ENCODE measurements around the gene ADRM1. TPM values are rescaled to one million over a fixed set of nuclear protein-coding genes. Genes with fewer than 3 reads are reported as not detected.

ADRM1 gene
- total and polyA plus RNA-seq, 3 experiments from 2014 or later = 101 to 166 (median 159) TPM

- no peak overlapping the region for H3K27ac ChIP-seq (ENCODE audit: low read depth, low read length)
- Mint-ChIP-seq H3K4me3 (peak overlapping the region in 1 of 7 donors; percentile 40), H3K9me3 (no peaks in the 10 kb centered on the region), H3K27me3 (no peaks in the 10 kb centered on the region), H3K4me1 (peaks cover 18 to 26% (median 24%) of the 10 kb centered on the region in 3 donors), H3K27ac (no peak overlapping the region), H3K36me3 (peaks cover 0 to 55% (median 2%) of the 10 kb centered on the region in 3 donors)
- CTCF ChIA-PET = no interaction called here
- no peak overlapping the region for H3K4me3 ChIP-seq (ENCODE audit: low read length)
- POLR2A ChIA-PET = no interaction called here
- no peak for DNase-seq
- H3K9me3 ChIP-seq (ENCODE audit: low read length) = no peaks in the 10 kb centered on the region
- H3K4me1 ChIP-seq (ENCODE audit: insufficient read depth, low read length) = peaks cover 26% of the 10 kb centered on the region
- no peaks in the 10 kb centered on the region for H3K27me3 ChIP-seq (ENCODE audit: insufficient read depth, low read length, poor library complexity, severe bottlenecking)
- H3K36me3 ChIP-seq (ENCODE audit: insufficient read depth, low read length) = peaks cover 11% of the 10 kb centered on the region
These were observed 4.7 kb downstream of the ADRM1 start for GRCh38 chr20:62307226-62308101.

GRCh38 chr20:62308102-62308822, 5.5 kb downstream of the ADRM1 start:
- H3K4me1 ChIP-seq (ENCODE audit: insufficient read depth, low read length) = peaks cover 26% of the 10 kb centered on the region
- Mint-ChIP-seq H3K27ac (no peak overlapping the region), H3K4me1 (peaks cover 18 to 26% (median 24%) of the 10 kb centered on the region in 3 donors), H3K4me3 (no peak overlapping the region), H3K36me3 (peaks cover 0 to 55% (median 2%) of the 10 kb centered on the region in 3 donors), H3K27me3 (no peaks in the 10 kb centered on the region), H3K9me3 (no peaks in the 10 kb centered on the region)
- H3K36me3 ChIP-seq (ENCODE audit: insufficient read depth, low read length) = peaks cover 11% of the 10 kb centered on the region
- H3K4me3 ChIP-seq (ENCODE audit: low read length) = no peak overlapping the region
- POLR2A ChIA-PET = no interaction called here
- H3K9me3 ChIP-seq (ENCODE audit: low read length) = no peaks in the 10 kb centered on the region
- CTCF ChIA-PET = no interaction called here
- DNase-seq = no peak
- no peak overlapping the region for H3K27ac ChIP-seq (ENCODE audit: low read depth, low read length)
- no peaks in the 10 kb centered on the region for H3K27me3 ChIP-seq (ENCODE audit: insufficient read depth, low read length, poor library complexity, severe bottlenecking)

GRCh38 chr20:62309198-62309944, 6.6 kb downstream of the ADRM1 start:
- DNase-seq = no peak
- Histone ChIP-seq H3K4me3 (ENCODE audit: low read length) (no peak overlapping the region), H3K27me3 (ENCODE audit: insufficient read depth, low read length, poor library complexity, severe bottlenecking) (no peaks in the 10 kb centered on the region), H3K36me3 (ENCODE audit: insufficient read depth, low read length) (peaks cover 11% of the 10 kb centered on the region), H3K9me3 (ENCODE audit: low read length) (no peaks in the 10 kb centered on the region), H3K27ac (ENCODE audit: low read depth, low read length) (no peak overlapping the region), H3K4me1 (ENCODE audit: insufficient read depth, low read length) (peaks cover 16% of the 10 kb centered on the region)
- H3K27me3 Mint-ChIP-seq = no peaks in the 10 kb centered on the region
- H3K4me1 Mint-ChIP-seq = peaks cover 9 to 16% (median 14%) of the 10 kb centered on the region in 3 donors
- CTCF ChIA-PET = no interaction called here
- no peak overlapping the region for H3K27ac Mint-ChIP-seq
- no peaks in the 10 kb centered on the region for H3K9me3 Mint-ChIP-seq
- peaks cover 0 to 46% (median 2%) of the 10 kb centered on the region in 3 donors for H3K36me3 Mint-ChIP-seq
- H3K4me3 Mint-ChIP-seq = no peak overlapping the region
- POLR2A ChIA-PET = no interaction called here

- no peaks in the 10 kb centered on the region for H3K9me3 ChIP-seq (ENCODE audit: low read length)
- Mint-ChIP-seq H3K9me3 (no peaks in the 10 kb centered on the region), H3K27me3 (no peaks in the 10 kb centered on the region), H3K4me1 (peaks cover 3 to 9% (median 6%) of the 10 kb centered on the region in 3 donors), H3K4me3 (no peak overlapping the region), H3K36me3 (peaks cover 0 to 40% (median 2%) of the 10 kb centered on the region in 3 donors), H3K27ac (no peak overlapping the region)
- no peak overlapping the region for H3K4me3 ChIP-seq (ENCODE audit: low read length)
- CTCF ChIA-PET = no interaction called here
- POLR2A ChIA-PET = no interaction called here
- peaks cover 8% of the 10 kb centered on the region for H3K4me1 ChIP-seq (ENCODE audit: insufficient read depth, low read length)
- H3K27ac ChIP-seq (ENCODE audit: low read depth, low read length) = no peak overlapping the region
- H3K27me3 ChIP-seq (ENCODE audit: insufficient read depth, low read length, poor library complexity, severe bottlenecking) = no peaks in the 10 kb centered on the region
- no peak for DNase-seq
- peaks cover 9% of the 10 kb centered on the region for H3K36me3 ChIP-seq (ENCODE audit: insufficient read depth, low read length)
These were observed 7.4 kb downstream of the ADRM1 start for GRCh38 chr20:62309947-62310756.

- Mint-ChIP-seq H3K4me3 (no peak overlapping the region), H3K27ac (no peak overlapping the region), H3K36me3 (peaks cover 0 to 34% (median 2%) of the 10 kb centered on the region in 3 donors), H3K4me1 (peaks cover 0 to 3% (median 0%) of the 10 kb centered on the region in 3 donors), H3K9me3 (no peaks in the 10 kb centered on the region), H3K27me3 (no peaks in the 10 kb centered on the region)
- no peaks in the 10 kb centered on the region for H3K27me3 ChIP-seq (ENCODE audit: insufficient read depth, low read length, poor library complexity, severe bottlenecking)
- no peak overlapping the region for H3K4me3 ChIP-seq (ENCODE audit: low read length)
- DNase-seq = no peak
- H3K27ac ChIP-seq (ENCODE audit: low read depth, low read length) = no peak overlapping the region
- ChIA-PET POLR2A (no interaction called here), CTCF (no interaction called here)
- peaks cover 2% of the 10 kb centered on the region for H3K4me1 ChIP-seq (ENCODE audit: insufficient read depth, low read length)
- peaks cover 6% of the 10 kb centered on the region for H3K36me3 ChIP-seq (ENCODE audit: insufficient read depth, low read length)
- no peaks in the 10 kb centered on the region for H3K9me3 ChIP-seq (ENCODE audit: low read length)
These were observed 7.9 kb downstream of the ADRM1 start for GRCh38 chr20:62310757-62311121.

GRCh38 chr20:62311150-62311549, 8.4 kb downstream of the ADRM1 start:
- Mint-ChIP-seq H3K27me3 (no peaks in the 10 kb centered on the region), H3K9me3 (no peaks in the 10 kb centered on the region), H3K36me3 (peaks cover 0 to 30% (median 0%) of the 10 kb centered on the region in 3 donors), H3K27ac (no peak overlapping the region), H3K4me1 (peaks cover 0 to under 1% (median 0%) of the 10 kb centered on the region in 3 donors), H3K4me3 (no peak overlapping the region)
- ChIA-PET CTCF (no interaction called here), POLR2A (no interaction called here)
- H3K27ac ChIP-seq (ENCODE audit: low read depth, low read length) = no peak overlapping the region
- H3K4me3 ChIP-seq (ENCODE audit: low read length) = no peak overlapping the region
- DNase-seq = no peak
- no peaks in the 10 kb centered on the region for H3K9me3 ChIP-seq (ENCODE audit: low read length)
- no peaks in the 10 kb centered on the region for H3K27me3 ChIP-seq (ENCODE audit: insufficient read depth, low read length, poor library complexity, severe bottlenecking)
- peaks cover 6% of the 10 kb centered on the region for H3K36me3 ChIP-seq (ENCODE audit: insufficient read depth, low read length)
- H3K4me1 ChIP-seq (ENCODE audit: insufficient read depth, low read length) = no peaks in the 10 kb centered on the region

- Histone ChIP-seq H3K27me3 (ENCODE audit: insufficient read depth, low read length, poor library complexity, severe bottlenecking) (no peaks in the 10 kb centered on the region), H3K27ac (ENCODE audit: low read depth, low read length) (no peak overlapping the region), H3K36me3 (ENCODE audit: insufficient read depth, low read length) (peaks cover 1% of the 10 kb centered on the region), H3K4me1 (ENCODE audit: insufficient read depth, low read length) (no peaks in the 10 kb centered on the region), H3K9me3 (ENCODE audit: low read length) (no peaks in the 10 kb centered on the region), H3K4me3 (ENCODE audit: low read length) (no peak overlapping the region)
- Mint-ChIP-seq H3K36me3 (peaks cover 0 to 21% (median 0%) of the 10 kb centered on the region in 3 donors), H3K9me3 (no peaks in the 10 kb centered on the region), H3K27me3 (no peaks in the 10 kb centered on the region), H3K4me1 (no peaks in the 10 kb centered on the region), H3K27ac (no peak overlapping the region), H3K4me3 (no peak overlapping the region)
- CTCF ChIA-PET = no interaction called here
- DNase-seq = no peak
- POLR2A ChIA-PET = no interaction called here
These were observed 9.2 kb downstream of the ADRM1 start for GRCh38 chr20:62311832-62312661.

All from CD8-positive, alpha-beta memory T cell (primary cell).